ENCODE data around the gene TRIM44.
A peak's percentile ranks its signal among the peaks of the same experiment; 100 is the strongest.
"Not testable (repeated sequence)": the region's sequence is repeated elsewhere in the genome, so short reads cannot be mapped to it uniquely, and the experiment has no call there.

Gene TRIM44

DNA sequence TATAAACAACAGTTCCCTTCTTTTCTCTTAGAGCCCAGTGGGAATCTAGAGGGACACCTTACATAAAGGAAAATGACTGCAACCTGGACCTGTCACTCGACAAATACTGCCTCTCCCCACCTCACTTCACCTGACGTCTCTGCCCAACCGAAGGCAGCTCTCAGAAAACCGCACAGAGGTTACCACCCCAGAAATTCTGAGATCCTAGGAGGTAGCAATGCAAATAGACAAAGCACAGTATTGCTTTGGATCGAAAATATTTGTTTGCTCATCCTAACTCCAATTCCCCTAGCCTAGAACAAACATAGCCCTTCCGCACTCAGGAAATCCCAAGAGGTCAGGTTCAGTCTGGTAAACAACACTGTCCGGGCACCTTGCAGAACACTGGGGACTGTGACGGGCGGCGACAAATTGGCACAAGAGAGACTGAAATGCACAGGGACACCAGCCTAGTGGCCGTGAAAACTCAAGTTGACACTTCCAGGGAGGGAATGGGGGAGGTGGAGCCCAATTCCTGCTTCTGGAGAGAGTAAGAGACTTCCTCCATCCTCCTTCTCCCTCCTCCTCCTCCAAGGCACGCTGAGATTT is 420 bp upstream of the TRIM44 start:
- H3K36me3 ChIP-seq (ENCODE audit: control insufficient read depth, insufficient read depth, low read length) = no peaks in the 10 kb centered on the region
- H3K4me1 ChIP-seq (ENCODE audit: control insufficient read depth, insufficient read depth, low read length) = peaks cover 6% of the 10 kb centered on the region
- peak overlapping the region; percentile 99 for H3K4me3 ChIP-seq (ENCODE audit: low read length)
- peak overlapping the region; percentile 89 for H3K27ac ChIP-seq (ENCODE audit: low read depth, low read length)
- H3K27me3 ChIP-seq (ENCODE audit: control insufficient read depth, insufficient read depth, low read length) = no peaks in the 10 kb centered on the region
- peak overlapping the region; percentile 88 for H3K9ac ChIP-seq (ENCODE audit: low read length)

DNA sequence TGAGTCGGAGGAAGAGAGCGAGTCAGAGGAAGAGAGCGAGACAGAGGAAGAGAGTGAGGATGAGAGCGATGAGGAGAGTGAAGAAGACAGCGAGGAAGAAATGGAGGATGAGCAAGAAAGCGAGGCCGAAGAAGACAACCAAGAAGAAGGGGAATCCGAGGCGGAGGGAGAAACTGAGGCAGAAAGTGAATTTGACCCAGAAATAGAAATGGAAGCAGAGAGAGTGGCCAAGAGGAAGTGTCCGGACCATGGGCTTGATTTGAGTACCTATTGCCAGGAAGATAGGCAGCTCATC is 780 bp downstream of the TRIM44 start:
- Histone ChIP-seq H3K4me1 (ENCODE audit: control insufficient read depth, insufficient read depth, low read length) (peaks cover 6% of the 10 kb centered on the region), H3K27ac (ENCODE audit: low read depth, low read length) (peak overlapping the region; percentile 89), H3K9ac (ENCODE audit: low read length) (no peak overlapping the region), H3K27me3 (ENCODE audit: control insufficient read depth, insufficient read depth, low read length) (no peaks in the 10 kb centered on the region), H3K4me3 (ENCODE audit: low read length) (peak overlapping the region; percentile 99), H3K36me3 (ENCODE audit: control insufficient read depth, insufficient read depth, low read length) (no peaks in the 10 kb centered on the region)

DNA sequence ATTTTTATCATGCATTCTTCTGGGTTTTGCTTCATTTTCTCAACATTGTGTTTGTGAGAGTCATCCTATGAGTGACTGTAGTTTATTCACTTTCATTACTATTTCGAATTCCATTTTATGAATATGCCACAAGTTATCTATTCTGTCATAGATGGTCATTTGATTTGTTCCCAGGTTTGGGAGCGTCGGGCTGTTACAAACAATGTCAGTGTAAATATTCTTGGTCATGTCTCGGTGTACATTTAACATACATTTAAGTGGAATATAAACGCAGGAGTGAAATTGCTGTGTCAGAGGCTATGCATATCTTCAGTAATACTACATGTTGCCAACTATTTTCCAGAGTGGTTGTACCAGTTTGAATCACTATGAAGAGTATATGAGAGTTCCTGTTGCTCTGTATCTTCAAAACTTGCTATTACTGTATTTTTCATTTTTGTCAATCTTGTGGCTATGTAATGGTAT is 2.4 kb downstream of the TRIM44 start:
- Histone ChIP-seq H3K36me3 (ENCODE audit: control insufficient read depth, insufficient read depth, low read length) (no peaks in the 10 kb centered on the region), H3K9ac (ENCODE audit: low read length) (no peak overlapping the region), H3K4me1 (ENCODE audit: control insufficient read depth, insufficient read depth, low read length) (peaks cover 6% of the 10 kb centered on the region), H3K4me3 (ENCODE audit: low read length) (no peak overlapping the region), H3K27me3 (ENCODE audit: control insufficient read depth, insufficient read depth, low read length) (no peaks in the 10 kb centered on the region), H3K27ac (ENCODE audit: low read depth, low read length) (no peak overlapping the region)

- Histone ChIP-seq H3K4me3 (ENCODE audit: low read length) (no peak overlapping the region), H3K36me3 (ENCODE audit: control insufficient read depth, insufficient read depth, low read length) (no peaks in the 10 kb centered on the region), H3K27ac (ENCODE audit: low read depth, low read length) (no peak overlapping the region), H3K27me3 (ENCODE audit: control insufficient read depth, insufficient read depth, low read length) (no peaks in the 10 kb centered on the region), H3K9ac (ENCODE audit: low read length) (no peak overlapping the region), H3K4me1 (ENCODE audit: control insufficient read depth, insufficient read depth, low read length) (peaks cover 9% of the 10 kb centered on the region)
Measured at GRCh38 chr11:35667257-35667656, 4.7 kb downstream of the TRIM44 start.

DNA sequence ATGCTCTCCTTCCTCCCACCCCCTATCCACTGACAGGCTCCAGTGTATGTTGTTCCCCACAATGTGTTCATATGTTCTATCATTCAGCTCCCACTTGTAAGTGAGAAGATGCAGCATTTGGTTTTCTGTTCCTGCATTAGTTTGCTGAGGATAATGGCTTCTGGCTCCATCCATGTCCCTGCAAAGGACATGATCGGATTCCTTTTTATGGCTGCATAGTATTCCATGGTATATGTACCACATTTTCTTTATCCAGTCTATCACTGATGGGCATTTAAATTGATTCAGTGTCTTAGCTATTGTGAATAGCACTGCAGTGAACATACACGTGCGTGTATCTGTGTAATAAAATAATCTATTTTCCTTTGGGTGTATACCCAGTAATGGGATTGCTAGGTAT is 5.8 kb downstream of the TRIM44 start:
- not testable (repeated sequence) for H3K27ac ChIP-seq (ENCODE audit: low read depth, low read length); H3K4me1 ChIP-seq (ENCODE audit: control insufficient read depth, insufficient read depth, low read length); H3K36me3 ChIP-seq (ENCODE audit: control insufficient read depth, insufficient read depth, low read length); H3K27me3 ChIP-seq (ENCODE audit: control insufficient read depth, insufficient read depth, low read length); H3K9ac ChIP-seq (ENCODE audit: low read length); H3K4me3 ChIP-seq (ENCODE audit: low read length)

- no peak overlapping the region for H3K4me3 ChIP-seq (ENCODE audit: low read length)
- H3K27me3 ChIP-seq (ENCODE audit: control insufficient read depth, insufficient read depth, low read length) = no peaks in the 10 kb centered on the region
- no peak overlapping the region for H3K27ac ChIP-seq (ENCODE audit: low read depth, low read length)
- no peak overlapping the region for H3K9ac ChIP-seq (ENCODE audit: low read length)
- H3K36me3 ChIP-seq (ENCODE audit: control insufficient read depth, insufficient read depth, low read length) = no peaks in the 10 kb centered on the region
- peaks cover 6% of the 10 kb centered on the region for H3K4me1 ChIP-seq (ENCODE audit: control insufficient read depth, insufficient read depth, low read length)
Measured at GRCh38 chr11:35671396-35672127, 9.0 kb downstream of the TRIM44 start.

GRCh38 chr11:35672608-35673007 is 10.0 kb downstream of the TRIM44 start:
- no peaks in the 10 kb centered on the region for H3K36me3 ChIP-seq (ENCODE audit: control insufficient read depth, insufficient read depth, low read length)
- H3K27me3 ChIP-seq (ENCODE audit: control insufficient read depth, insufficient read depth, low read length) = no peaks in the 10 kb centered on the region
- H3K27ac ChIP-seq (ENCODE audit: low read depth, low read length) = no peak overlapping the region
- no peak overlapping the region for H3K4me3 ChIP-seq (ENCODE audit: low read length)
- H3K4me1 ChIP-seq (ENCODE audit: control insufficient read depth, insufficient read depth, low read length) = peaks cover 6% of the 10 kb centered on the region
- no peak overlapping the region for H3K9ac ChIP-seq (ENCODE audit: low read length)

GRCh38 chr11:35675901-35676610 is 13.5 kb downstream of the TRIM44 start:
- H3K4me3 ChIP-seq (ENCODE audit: low read length) = no peak overlapping the region
- no peak overlapping the region for H3K9ac ChIP-seq (ENCODE audit: low read length)
- no peaks in the 10 kb centered on the region for H3K27me3 ChIP-seq (ENCODE audit: control insufficient read depth, insufficient read depth, low read length)
- no peaks in the 10 kb centered on the region for H3K36me3 ChIP-seq (ENCODE audit: control insufficient read depth, insufficient read depth, low read length)
- no peak overlapping the region for H3K27ac ChIP-seq (ENCODE audit: low read depth, low read length)
- H3K4me1 ChIP-seq (ENCODE audit: control insufficient read depth, insufficient read depth, low read length) = peaks cover 4% of the 10 kb centered on the region

GRCh38 chr11:35676611-35676965 is 14.0 kb downstream of the TRIM44 start:
- H3K4me1 ChIP-seq (ENCODE audit: control insufficient read depth, insufficient read depth, low read length) = peaks cover 4% of the 10 kb centered on the region
- no peak overlapping the region for H3K4me3 ChIP-seq (ENCODE audit: low read length)
- H3K36me3 ChIP-seq (ENCODE audit: control insufficient read depth, insufficient read depth, low read length) = no peaks in the 10 kb centered on the region
- no peak overlapping the region for H3K27ac ChIP-seq (ENCODE audit: low read depth, low read length)
- H3K9ac ChIP-seq (ENCODE audit: low read length) = no peak overlapping the region
- no peaks in the 10 kb centered on the region for H3K27me3 ChIP-seq (ENCODE audit: control insufficient read depth, insufficient read depth, low read length)

DNA sequence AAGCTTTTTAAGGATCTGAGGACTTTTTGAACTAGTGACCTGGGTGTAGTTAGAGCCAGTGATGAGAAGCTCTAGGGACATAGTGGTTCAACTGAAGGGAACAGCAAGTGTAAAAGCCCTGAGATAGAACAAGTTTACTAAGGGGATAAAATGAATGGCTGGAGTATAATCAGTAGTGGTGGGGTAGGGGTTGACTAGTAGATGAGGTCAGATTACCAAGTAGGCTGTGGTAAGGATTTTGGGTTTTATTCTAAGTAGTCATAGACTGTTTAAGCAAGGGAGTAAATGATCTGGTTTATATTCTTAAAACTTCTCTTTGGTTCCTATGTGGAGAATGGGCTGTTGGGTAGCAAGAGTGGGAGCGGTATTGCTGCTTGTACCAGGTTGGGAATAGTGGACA is 15.3 kb downstream of the TRIM44 start:
- no peaks in the 10 kb centered on the region for H3K36me3 ChIP-seq (ENCODE audit: control insufficient read depth, insufficient read depth, low read length)
- no peak overlapping the region for H3K4me3 ChIP-seq (ENCODE audit: low read length)
- no peak overlapping the region for H3K9ac ChIP-seq (ENCODE audit: low read length)
- H3K27ac ChIP-seq (ENCODE audit: low read depth, low read length) = no peak overlapping the region
- H3K27me3 ChIP-seq (ENCODE audit: control insufficient read depth, insufficient read depth, low read length) = no peaks in the 10 kb centered on the region
- peaks cover 6% of the 10 kb centered on the region for H3K4me1 ChIP-seq (ENCODE audit: control insufficient read depth, insufficient read depth, low read length)

GRCh38 chr11:35678471-35678870 is 15.9 kb downstream of the TRIM44 start:
- no peaks in the 10 kb centered on the region for H3K36me3 ChIP-seq (ENCODE audit: control insufficient read depth, insufficient read depth, low read length)
- no peak overlapping the region for H3K27ac ChIP-seq (ENCODE audit: low read depth, low read length)
- no peak overlapping the region for H3K9ac ChIP-seq (ENCODE audit: low read length)
- peaks cover 9% of the 10 kb centered on the region for H3K4me1 ChIP-seq (ENCODE audit: control insufficient read depth, insufficient read depth, low read length)
- no peak overlapping the region for H3K4me3 ChIP-seq (ENCODE audit: low read length)
- H3K27me3 ChIP-seq (ENCODE audit: control insufficient read depth, insufficient read depth, low read length) = no peaks in the 10 kb centered on the region

DNA sequence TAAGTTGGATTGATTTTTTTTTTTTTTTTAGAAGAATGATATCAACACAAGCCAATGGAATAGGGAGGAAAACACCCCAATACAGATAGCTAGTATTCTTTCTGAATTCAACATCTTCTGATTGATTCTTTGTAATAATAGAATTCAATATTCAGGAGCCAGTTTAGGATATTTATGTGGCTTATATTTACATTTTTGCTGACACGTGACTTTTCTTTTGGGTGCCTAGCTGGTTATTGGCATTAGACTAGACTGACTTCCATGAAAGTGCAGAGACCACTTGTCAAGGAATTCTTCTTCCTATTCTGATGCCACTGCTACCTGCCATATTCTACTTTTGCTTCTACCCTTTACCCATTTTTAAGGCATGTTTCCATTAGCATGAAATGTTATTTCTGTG is 16.4 kb downstream of the TRIM44 start:
- no peak overlapping the region for H3K4me3 ChIP-seq (ENCODE audit: low read length)
- H3K9ac ChIP-seq (ENCODE audit: low read length) = no peak overlapping the region
- H3K36me3 ChIP-seq (ENCODE audit: control insufficient read depth, insufficient read depth, low read length) = no peaks in the 10 kb centered on the region
- H3K27ac ChIP-seq (ENCODE audit: low read depth, low read length) = no peak overlapping the region
- no peaks in the 10 kb centered on the region for H3K27me3 ChIP-seq (ENCODE audit: control insufficient read depth, insufficient read depth, low read length)
- H3K4me1 ChIP-seq (ENCODE audit: control insufficient read depth, insufficient read depth, low read length) = peaks cover 9% of the 10 kb centered on the region

DNA sequence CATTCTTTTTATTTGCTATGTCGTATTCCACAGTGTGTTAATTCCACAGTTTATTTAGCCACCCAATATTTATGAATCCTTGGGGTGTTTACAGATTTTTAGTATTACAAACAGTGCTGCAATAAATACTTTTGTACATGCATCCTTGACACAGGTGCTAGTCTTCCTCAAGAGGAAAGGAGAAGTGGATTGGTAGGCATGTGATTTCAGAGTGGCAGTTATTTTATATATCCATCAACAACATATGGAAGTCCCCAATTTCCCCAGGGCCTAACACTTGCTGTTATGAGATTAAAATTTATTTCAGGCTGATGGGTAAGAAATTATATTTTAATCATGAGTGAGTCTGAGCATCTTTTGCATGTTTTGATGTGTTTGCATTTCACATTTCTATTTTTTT is 17.9 kb downstream of the TRIM44 start:
- H3K4me1 ChIP-seq (ENCODE audit: control insufficient read depth, insufficient read depth, low read length) = peaks cover 9% of the 10 kb centered on the region
- no peaks in the 10 kb centered on the region for H3K27me3 ChIP-seq (ENCODE audit: control insufficient read depth, insufficient read depth, low read length)
- no peak overlapping the region for H3K27ac ChIP-seq (ENCODE audit: low read depth, low read length)
- H3K9ac ChIP-seq (ENCODE audit: low read length) = no peak overlapping the region
- no peak overlapping the region for H3K4me3 ChIP-seq (ENCODE audit: low read length)
- no peaks in the 10 kb centered on the region for H3K36me3 ChIP-seq (ENCODE audit: control insufficient read depth, insufficient read depth, low read length)
